Mucosa of descending colon (tissue), 3 donors: ENCODE data around the gene PEX1. TPM values are rescaled to one million over a fixed set of nuclear protein-coding genes. Genes with fewer than 3 reads are reported as not detected.

Source experiments
- ATAC-seq: fragments of 200-7000 bp; cut with Tn5 transposase; one replicate; pipeline ENCODE4 v1.9.1; 2020; ENCODE audit warnings: mild to moderate bottlenecking, moderate library complexity
- DNase-seq, 3 donors: peaks; one replicate each; pipeline ENCODE4 v3.0.0-alpha.2; 2020
- H3K36me3 ChIP-seq: fragments of 200-600 bp; one replicate; pipeline ENCODE4 v1.8.0; 2021; ENCODE audit warnings: low read depth, mild to moderate bottlenecking
- H3K4me1 ChIP-seq: fragments of 200-600 bp; one replicate; pipeline ENCODE4 v1.8.0; 2021; ENCODE audit warnings: low read depth, mild to moderate bottlenecking
- H3K4me3 ChIP-seq: fragments of 200-600 bp; one replicate; pipeline ENCODE4 v1.8.0; 2021; ENCODE audit warnings: mild to moderate bottlenecking
- H3K9me3 ChIP-seq: fragments of 200-600 bp; one replicate; pipeline ENCODE4 v1.8.0; 2021; ENCODE audit warnings: mild to moderate bottlenecking
- CTCF ChIP-seq: fragments of 200-600 bp; IDR thresholded peaks from one replicate; pipeline ENCODE4 v1.8.0; 2022; ENCODE audit warnings: antibody characterized with exemption, mild to moderate bottlenecking
- intact Hi-C, 2 donors: fragments of 100-400 bp; cut with DNase I in 1 of 2; cut with micrococcal nuclease in 1 of 2; formaldehyde crosslinking; loops; one replicate each; pipeline versions ENCODE4 v1.11.0 to v1.11.1; 2022; cut with DNase I, micrococcal nuclease
- total RNA-seq, 3 donors: library from RNA; stranded (reverse); fragmentation: NEBNext Ultra II Directional in 2 of 3; extraction: Animal tissue kit (Norgen Biotek cat#: 25700) in 2 of 3; gene quantifications; one replicate each; pipeline versions ENCODE4 v1.2.1 to v1.2.4, GENCODE V29; 2021 to 2023
- donor health status: DM: no; HTN: no; CAD: no; lungs with moderate emphysema.
- donor health status: DM: no; HTN: no; CAD: no.
- donor health status: DM: no; HTN: yes; CAD: no.

The PEX1 gene
- total RNA-seq, 3 donors from 2014 or later, result 17.4 to 21.5 (median 20.4) TPM

- ATAC-seq (no peak), DNase-seq (no peak)
- intact Hi-C loops, result no loop called here
- TF ChIP-seq CTCF, result no peak
- no peaks in the 10 kb centered on the region for H3K36me3 ChIP-seq
- no peaks in the 10 kb centered on the region for H3K9me3 ChIP-seq
- peaks cover 4% of the 10 kb centered on the region for H3K4me1 ChIP-seq
- no peak overlapping the region for H3K4me3 ChIP-seq
Observed at GRCh38 chr7:92523110-92523509, 5.2 kb downstream of the PEX1 start.

GRCh38 chr7:92520024-92520423 is 8.3 kb downstream of the PEX1 start:
- intact Hi-C loops, result no loop called here
- Histone ChIP-seq H3K9me3 (no peaks in the 10 kb centered on the region), H3K4me3 (no peak overlapping the region), H3K36me3 (no peaks in the 10 kb centered on the region), H3K4me1 (no peaks in the 10 kb centered on the region)
- no peak for ATAC-seq
- TF ChIP-seq CTCF, result no peak
- no peak for DNase-seq

DNA sequence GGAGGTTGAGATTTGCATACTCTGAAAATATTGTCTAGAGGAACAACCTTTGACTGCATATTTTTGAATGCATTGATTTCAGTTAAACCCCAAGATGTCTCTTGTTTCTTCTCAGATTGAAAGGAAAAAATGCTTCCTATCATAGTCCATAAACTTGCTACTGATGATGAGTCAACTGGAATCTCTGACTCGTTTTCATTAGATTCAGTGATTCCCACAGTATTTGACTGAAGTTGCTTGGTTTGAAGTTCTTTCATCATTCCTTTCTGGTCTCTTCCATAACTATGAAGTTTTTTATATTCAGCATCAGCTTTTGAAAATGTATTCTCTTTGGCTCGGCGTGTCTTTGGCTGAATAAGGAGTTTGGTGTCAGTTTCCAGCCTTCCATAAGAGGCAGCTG is 10.7 kb downstream of the PEX1 start:
- intact Hi-C loops, result no loop called here
- no peak for DNase-seq
- no peaks in the 10 kb centered on the region for H3K36me3 ChIP-seq
- ATAC-seq, result no peak
- no peak overlapping the region for H3K4me3 ChIP-seq
- no peak for TF ChIP-seq CTCF
- no peaks in the 10 kb centered on the region for H3K9me3 ChIP-seq
- H3K4me1 ChIP-seq, result no peaks in the 10 kb centered on the region

DNA sequence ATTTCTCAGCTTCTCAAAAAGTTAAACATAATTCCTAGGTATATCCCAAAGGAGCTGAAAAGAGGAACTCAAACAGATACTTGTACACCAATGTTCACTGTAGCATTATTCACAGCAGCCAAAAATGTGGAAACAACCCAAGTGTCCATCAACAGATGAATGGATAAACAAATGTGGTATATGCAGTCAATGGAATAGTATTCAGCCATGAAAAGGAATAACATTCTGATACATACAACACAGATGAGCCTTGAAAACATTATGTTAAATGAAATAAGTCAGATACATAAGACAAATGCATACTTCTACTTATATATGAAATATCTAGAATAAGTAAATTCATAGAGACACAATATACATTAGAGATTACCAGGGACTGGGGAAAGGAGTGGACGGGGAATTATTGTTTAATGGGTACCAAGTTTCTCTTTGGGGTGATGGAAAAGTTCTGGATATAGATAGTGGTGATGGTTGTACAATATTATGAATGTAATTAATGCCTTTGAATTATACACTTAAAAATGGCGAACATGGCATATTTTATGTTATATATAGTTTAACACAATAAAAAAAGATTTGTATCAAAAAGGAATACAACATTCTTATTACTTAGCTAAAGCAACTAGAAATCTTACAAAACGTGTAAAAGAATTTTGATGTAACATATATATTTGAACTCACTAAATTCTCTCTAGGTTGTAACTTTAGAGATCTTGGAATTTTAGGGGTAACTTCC is 15.0 kb downstream of the PEX1 start:
- Histone ChIP-seq H3K4me1 (no peaks in the 10 kb centered on the region), H3K9me3 (no peaks in the 10 kb centered on the region), H3K36me3 (no peaks in the 10 kb centered on the region), H3K4me3 (no peak overlapping the region)
- ATAC-seq (no peak), DNase-seq (no peak)
- intact Hi-C loops, result no loop called here
- no peak for TF ChIP-seq CTCF

DNA sequence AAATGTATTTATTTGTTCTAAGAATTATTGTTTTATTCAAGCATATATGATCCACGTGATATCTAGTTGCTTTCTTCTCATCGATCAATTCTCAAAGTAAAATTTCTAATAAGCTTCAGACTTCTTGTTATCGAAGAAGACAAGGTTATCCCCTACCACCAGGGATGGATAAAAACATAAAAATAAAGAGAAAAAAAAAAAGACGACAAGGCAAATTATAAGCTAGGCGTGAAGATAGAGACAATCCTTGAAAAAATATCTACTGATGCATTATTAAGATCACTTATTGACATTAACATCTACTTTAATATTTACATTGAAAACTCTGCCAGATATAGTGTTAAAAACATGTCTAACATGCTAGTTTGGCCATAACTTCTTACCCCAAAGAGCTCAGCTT is 19.4 kb downstream of the PEX1 start:
- ATAC-seq, result no peak
- Histone ChIP-seq H3K4me1 (no peaks in the 10 kb centered on the region), H3K4me3 (no peak overlapping the region), H3K9me3 (no peaks in the 10 kb centered on the region), H3K36me3 (no peaks in the 10 kb centered on the region)
- no peak for TF ChIP-seq CTCF
- DNase-seq, result no peak
- intact Hi-C loops, result no loop called here

DNA sequence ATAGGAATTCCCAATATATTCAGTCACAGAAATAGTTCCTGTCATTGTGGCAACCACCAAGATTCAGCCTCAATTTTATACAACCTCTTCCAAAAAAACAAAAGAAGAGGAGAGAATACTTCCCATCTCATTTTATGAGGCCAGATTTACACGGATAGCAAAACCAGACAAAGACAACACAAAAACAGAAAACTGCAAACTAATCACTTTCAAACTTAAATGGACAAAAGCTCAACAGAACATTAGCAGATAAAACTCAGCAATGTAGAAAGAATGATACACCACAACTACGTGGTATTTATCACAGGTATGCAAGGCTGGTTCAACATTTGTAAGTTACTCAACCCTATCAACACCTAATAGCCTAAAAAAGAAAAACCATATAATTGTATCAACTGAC is 22.0 kb downstream of the PEX1 start:
- H3K9me3 ChIP-seq, result no peaks in the 10 kb centered on the region
- no peak for DNase-seq
- no peaks in the 10 kb centered on the region for H3K4me1 ChIP-seq
- H3K36me3 ChIP-seq, result no peaks in the 10 kb centered on the region
- ATAC-seq, result no peak
- TF ChIP-seq CTCF, result no peak
- H3K4me3 ChIP-seq, result no peak overlapping the region
- intact Hi-C loops, result no loop called here
